ENCODE data around the gene HSPB7. TPM values are rescaled to one million over a fixed set of nuclear protein-coding genes. Genes with fewer than 3 reads are reported as not detected.

The HSPB7 gene
- total RNA-seq, 4 donors from 2014 or later, result 2.4 to 4.2 (median 3.0) TPM

DNA sequence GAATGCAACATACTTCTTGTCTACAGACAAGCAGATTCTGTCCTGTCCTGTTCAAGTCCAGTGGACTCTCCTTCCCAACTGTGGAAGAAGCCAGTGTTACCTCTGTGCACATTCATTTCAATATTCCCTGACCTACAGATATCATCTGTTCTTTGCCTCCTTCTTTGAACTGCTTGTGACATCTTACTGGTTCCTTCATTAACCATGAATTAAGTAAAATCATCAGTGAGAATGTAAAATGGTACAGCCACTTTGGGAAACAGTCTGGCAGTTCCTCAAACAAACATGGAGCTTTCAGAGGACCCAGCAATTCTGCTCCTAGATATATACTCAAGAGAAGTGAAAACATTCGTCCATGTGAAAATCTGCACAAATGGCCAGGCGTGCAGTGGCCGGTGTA, 7.0 kb downstream of the HSPB7 start:
- no peak for DNase-seq (ENCODE audit: low spot score in 2 of 2)
- H3K4me3 ChIP-seq (ENCODE audit: low read depth, poor library complexity, severe bottlenecking), result no peak overlapping the region
- intact Hi-C loops (cut with DNase I; ENCODE audit: low total_unique reads), result no loop called here
- TF ChIP-seq POLR2A (IDR thresholded peaks at IDR 0.05), result no peak
- TF ChIP-seq, protein P1, sequence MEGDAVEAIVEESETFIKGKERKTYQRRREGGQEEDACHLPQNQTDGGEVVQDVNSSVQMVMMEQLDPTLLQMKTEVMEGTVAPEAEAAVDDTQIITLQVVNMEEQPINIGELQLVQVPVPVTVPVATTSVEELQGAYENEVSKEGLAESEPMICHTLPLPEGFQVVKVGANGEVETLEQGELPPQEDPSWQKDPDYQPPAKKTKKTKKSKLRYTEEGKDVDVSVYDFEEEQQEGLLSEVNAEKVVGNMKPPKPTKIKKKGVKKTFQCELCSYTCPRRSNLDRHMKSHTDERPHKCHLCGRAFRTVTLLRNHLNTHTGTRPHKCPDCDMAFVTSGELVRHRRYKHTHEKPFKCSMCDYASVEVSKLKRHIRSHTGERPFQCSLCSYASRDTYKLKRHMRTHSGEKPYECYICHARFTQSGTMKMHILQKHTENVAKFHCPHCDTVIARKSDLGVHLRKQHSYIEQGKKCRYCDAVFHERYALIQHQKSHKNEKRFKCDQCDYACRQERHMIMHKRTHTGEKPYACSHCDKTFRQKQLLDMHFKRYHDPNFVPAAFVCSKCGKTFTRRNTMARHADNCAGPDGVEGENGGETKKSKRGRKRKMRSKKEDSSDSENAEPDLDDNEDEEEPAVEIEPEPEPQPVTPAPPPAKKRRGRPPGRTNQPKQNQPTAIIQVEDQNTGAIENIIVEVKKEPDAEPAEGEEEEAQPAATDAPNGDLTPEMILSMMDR (IDR thresholded peaks at IDR 0.05), result no peak
- WGBS, 2 donors, result 95 to 96% methylated on average over 3 of the region's 3 CpGs

DNA sequence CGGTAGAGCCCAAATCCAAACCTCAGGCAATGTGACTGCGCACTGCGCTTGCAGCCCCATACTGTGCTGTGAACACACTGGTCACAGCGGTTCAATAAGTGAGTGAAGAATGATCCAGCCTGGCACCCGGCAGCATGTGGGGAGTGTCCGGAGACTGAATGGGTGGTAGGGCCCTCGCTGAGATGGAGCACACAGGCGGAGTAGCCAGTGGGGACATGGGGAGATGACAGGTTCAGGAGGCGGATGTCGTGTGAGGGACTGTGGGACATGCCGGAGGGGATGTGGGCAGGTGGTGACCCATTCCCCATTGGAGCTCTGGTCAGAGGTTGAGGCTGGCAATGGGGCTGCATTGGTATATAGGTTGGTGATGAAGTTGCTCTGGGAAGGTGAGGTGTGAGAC, 8.2 kb downstream of the HSPB7 start:
- no peak for TF ChIP-seq POLR2A (IDR thresholded peaks at IDR 0.05)
- TF ChIP-seq, protein P1 (IDR thresholded peaks at IDR 0.05), result no peak
- no peak overlapping the region for H3K4me3 ChIP-seq (ENCODE audit: low read depth, poor library complexity, severe bottlenecking)
- DNase-seq (ENCODE audit: low spot score in 2 of 2), result no peak
- WGBS, 2 donors, result 90 to 91% methylated on average over 11 of the region's 11 CpGs
- intact Hi-C loops (cut with DNase I; ENCODE audit: low total_unique reads), result no loop called here

DNA sequence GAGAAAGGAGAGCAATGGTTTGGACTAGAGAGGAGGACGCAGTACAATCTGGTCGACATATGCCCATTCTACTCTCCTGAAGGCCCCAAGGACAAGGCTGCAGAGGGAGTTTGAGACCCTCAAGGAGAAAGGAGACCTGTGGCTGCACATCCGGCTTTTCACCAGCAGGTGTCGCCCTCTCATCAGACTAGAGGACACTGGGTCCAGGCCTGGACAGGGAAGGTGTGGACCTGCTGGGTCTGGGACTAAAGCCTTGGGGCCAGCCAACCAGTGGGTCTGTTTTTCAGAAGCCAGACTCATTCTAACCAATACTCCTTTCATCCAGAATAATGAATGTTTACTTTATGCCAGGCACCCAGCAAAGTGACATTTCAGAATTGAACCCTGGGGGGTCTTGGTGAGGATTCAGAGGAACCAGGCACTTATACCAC, 8.8 kb downstream of the HSPB7 start:
- intact Hi-C loops (cut with DNase I; ENCODE audit: low total_unique reads), result no loop called here
- no peak overlapping the region for H3K4me3 ChIP-seq (ENCODE audit: low read depth, poor library complexity, severe bottlenecking)
- 0 to 4% methylated on average over 4 of the region's 4 CpGs for WGBS, 2 donors
- TF ChIP-seq, protein P1 (IDR thresholded peaks at IDR 0.05), result peak in 1 of 3 donors; percentile 96
- no peak for TF ChIP-seq POLR2A (IDR thresholded peaks at IDR 0.05)
- peak; percentile 73 to 95 for DNase-seq (ENCODE audit: low spot score in 2 of 2)

DNA sequence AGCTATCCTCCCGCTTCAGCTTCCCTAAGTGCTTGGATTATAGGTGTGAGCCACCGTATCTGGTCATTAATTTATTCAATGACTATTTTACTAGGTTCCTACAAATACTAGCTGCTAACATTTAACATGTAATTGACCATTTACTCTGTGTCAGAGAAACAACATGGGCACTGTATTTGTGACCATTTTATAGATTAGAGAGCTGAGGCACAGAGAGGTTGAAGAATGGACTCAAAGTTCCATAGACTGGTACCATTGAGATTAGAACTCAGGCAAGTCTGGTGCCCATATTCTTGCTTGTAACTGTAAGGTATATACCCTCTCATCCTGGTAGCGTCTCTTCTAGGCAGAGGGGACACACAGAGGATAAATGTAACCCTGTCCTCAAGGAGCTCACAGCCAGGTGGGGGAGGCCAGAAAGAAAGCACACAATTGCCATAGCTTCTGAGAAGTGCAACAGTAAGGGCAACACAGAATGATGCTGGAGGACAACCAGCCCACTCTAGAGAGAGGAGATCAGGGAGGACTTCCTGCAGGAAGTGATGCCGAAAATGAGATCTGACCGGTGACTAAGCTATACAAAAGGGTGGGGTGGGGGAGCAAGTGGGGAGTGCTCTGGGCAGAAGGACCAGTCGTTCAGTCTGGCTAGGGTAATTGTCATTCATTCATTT, 10.0 kb downstream of the HSPB7 start:
- no peak for DNase-seq (ENCODE audit: low spot score in 2 of 2)
- no peak for TF ChIP-seq POLR2A (IDR thresholded peaks at IDR 0.05)
- TF ChIP-seq, protein P1 (IDR thresholded peaks at IDR 0.05), result no peak
- intact Hi-C loops (cut with DNase I; ENCODE audit: low total_unique reads), result no loop called here
- H3K4me3 ChIP-seq (ENCODE audit: low read depth, poor library complexity, severe bottlenecking), result no peak overlapping the region
- WGBS, 2 donors, result 77 to 86% methylated on average over 6 of the region's 6 CpGs

GRCh38 chr1:16006552-16007485, 11.0 kb downstream of the HSPB7 start:
- intact Hi-C loops (cut with DNase I; ENCODE audit: low total_unique reads), result no loop called here
- WGBS, 2 donors, result 63 to 64% methylated on average over 9 of the region's 9 CpGs
- DNase-seq (ENCODE audit: low spot score in 2 of 2), result no peak
- H3K4me3 ChIP-seq (ENCODE audit: low read depth, poor library complexity, severe bottlenecking), result no peak overlapping the region
- no peak for TF ChIP-seq POLR2A (IDR thresholded peaks at IDR 0.05)
- TF ChIP-seq, protein P1 (IDR thresholded peaks at IDR 0.05), result no peak
